Muscle of leg (tissue), 11 donors: ENCODE data around the gene LYL1. TPM values are rescaled to one million over a fixed set of nuclear protein-coding genes. Genes with fewer than 3 reads are reported as not detected.

Experiments
- DNase-seq: peaks from one replicate; pipeline ENCODE4 v3.0.0; 2013
- H3K27ac ChIP-seq: one replicate; pipeline ENCODE4 v1.5.1; 2013; ENCODE audit warnings: mild to moderate bottlenecking, low read length, control low read depth
- H3K27me3 ChIP-seq: one replicate; pipeline ENCODE4 v1.6.1; 2013; ENCODE audit warnings: low read length; ENCODE audit not compliant: control insufficient read depth, insufficient read depth
- H3K36me3 ChIP-seq: one replicate; pipeline ENCODE4 v1.6.1; 2013; ENCODE audit warnings: low read length; ENCODE audit not compliant: control insufficient read depth, insufficient read depth
- H3K4me1 ChIP-seq: one replicate; pipeline ENCODE4 v1.6.1; 2013; ENCODE audit warnings: low read length; ENCODE audit not compliant: control insufficient read depth, insufficient read depth
- H3K4me3 ChIP-seq: one replicate; pipeline ENCODE4 v1.5.1; 2013; ENCODE audit warnings: low read length, control low read depth
- H3K9me3 ChIP-seq: replicated peaks from 2 replicates; pipeline ENCODE4 v1.6.1; 2013; ENCODE audit warnings: low read depth, low read length; ENCODE audit not compliant: control insufficient read depth
- WGBS: methylation state at CpG from one replicate; pipeline ENCODE4 v1.1.5; 2013; ENCODE audit warnings: missing lambda C conversion rate; ENCODE audit not compliant: insufficient coverage; 5-methylcytosine and 5-hydroxymethylcytosine counted together
- polyA plus RNA-seq, 8 donors: library from polyadenylated mRNA; unstranded; fragments of 120-200 nt; gene quantifications; one replicate each; pipeline versions ENCODE4 v1.2.1 to v1.2.3, GENCODE V29; 2013; ENCODE audit warnings: inconsistent platforms in 1 of 8, low replicate concordance in 1 of 8; ENCODE audit not compliant: insufficient read length in 8 of 8, insufficient read depth in 1 of 8
- total RNA-seq: library from RNA; stranded (reverse); fragments of 120-200 nt; gene quantifications from one replicate; pipeline ENCODE4 v1.2.4, GENCODE V29; 2013

The LYL1 gene
- total and polyA plus RNA-seq, 9 donors, result 3.7 to 6.7 (median 5.6) TPM

GRCh38 chr19:13104848-13105711, 2.4 kb upstream of the LYL1 start:
- H3K4me1 ChIP-seq, result peaks cover 31% of the 10 kb centered on the region
- peak overlapping the region; percentile 57 for H3K27ac ChIP-seq
- H3K36me3 ChIP-seq, result peaks cover 23% of the 10 kb centered on the region
- no peaks in the 10 kb centered on the region for H3K9me3 ChIP-seq
- peaks cover 10% of the 10 kb centered on the region for H3K27me3 ChIP-seq
- 74% methylated on average over 15 of the region's 29 CpGs for whole genome bisulfite sequencing
- no peak overlapping the region for H3K4me3 ChIP-seq
- DNase-seq, result no peak

DNA sequence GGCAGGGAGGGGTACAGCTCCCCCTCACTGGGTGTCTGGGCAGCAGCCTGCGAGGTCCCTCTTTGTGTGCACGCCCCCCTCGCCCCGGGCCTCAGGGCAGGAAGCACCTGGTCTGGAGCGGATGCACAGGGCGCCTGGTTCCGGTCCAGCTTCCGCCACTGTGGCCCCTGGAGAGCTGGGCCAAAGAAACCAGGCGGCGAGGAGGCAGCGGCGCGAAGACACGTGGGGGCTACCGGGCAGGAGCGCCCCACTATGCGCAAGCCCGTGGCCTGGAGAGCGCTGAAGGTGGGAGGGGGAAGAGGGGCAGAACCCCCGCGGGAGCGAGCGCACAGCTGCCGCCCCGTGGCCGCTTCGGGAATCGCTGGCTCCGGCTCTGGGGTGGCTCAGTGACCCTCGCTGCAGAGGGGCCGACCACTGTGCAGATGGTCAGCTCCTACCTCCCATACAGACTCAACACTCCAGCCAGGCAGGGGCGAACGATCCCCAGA, 1.7 kb upstream of the LYL1 start:
- peaks cover 34% of the 10 kb centered on the region for H3K4me1 ChIP-seq
- H3K27ac ChIP-seq, result peak overlapping the region; percentile 57

DNA sequence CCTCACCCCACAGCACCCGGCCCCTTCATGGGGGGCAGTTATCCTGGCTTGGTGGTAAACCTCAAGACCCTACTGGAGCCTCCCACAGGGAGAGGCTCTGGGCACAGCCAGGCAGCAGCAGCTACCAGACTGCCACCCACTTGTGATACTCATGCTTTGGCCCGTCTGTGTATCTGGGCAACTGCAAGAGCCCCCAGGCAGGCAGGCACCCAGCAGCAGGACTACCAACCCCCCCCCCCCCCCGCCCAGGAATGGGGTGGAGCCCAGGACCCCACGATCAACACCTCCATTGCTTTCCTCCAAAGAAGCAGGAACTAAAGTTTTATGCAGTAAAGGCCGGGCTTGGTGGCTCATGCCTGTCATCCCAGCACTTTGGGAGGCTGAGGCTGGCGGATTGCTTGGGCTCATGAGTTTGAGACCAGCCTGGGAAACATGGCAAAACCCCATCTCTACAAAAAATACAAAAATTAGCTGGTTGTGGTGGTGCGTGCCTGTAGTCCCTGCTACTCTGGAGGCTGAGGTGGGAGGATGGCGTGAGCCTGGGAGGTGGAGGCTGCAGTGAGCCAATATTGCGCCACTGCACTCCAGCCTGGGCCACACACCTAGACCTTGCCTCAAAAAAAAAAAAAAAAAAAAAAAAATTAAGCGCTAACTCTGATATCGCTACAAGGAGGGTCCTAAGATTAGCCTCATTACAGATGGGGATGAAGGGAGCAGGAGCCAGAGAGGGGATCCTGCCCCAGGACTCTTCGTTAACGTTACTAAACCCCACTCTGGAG, 1.1 kb upstream of the LYL1 start:
- no peaks in the 10 kb centered on the region for H3K9me3 ChIP-seq
- peaks cover 17% of the 10 kb centered on the region for H3K27me3 ChIP-seq
- DNase-seq, result no peak
- H3K4me3 ChIP-seq, result no peak overlapping the region
- peaks cover 14% of the 10 kb centered on the region for H3K36me3 ChIP-seq
- peaks cover 38% of the 10 kb centered on the region for H3K4me1 ChIP-seq
- peak overlapping the region; percentile 57 for H3K27ac ChIP-seq
- WGBS, result 60% methylated on average over 1 of the region's 13 CpGs

More for the DNA sequence above, 1.7 kb upstream of the LYL1 start:
- Histone ChIP-seq H3K9me3 (no peaks in the 10 kb centered on the region), H3K36me3 (peaks cover 19% of the 10 kb centered on the region), H3K27me3 (peaks cover 13% of the 10 kb centered on the region), H3K4me3 (peak overlapping the region; percentile 7)
- WGBS, result 15% methylated on average over 29 of the region's 33 CpGs
- DNase-seq, result peak; percentile 83

GRCh38 chr19:13102416-13102665, 317 bp downstream of the LYL1 start:
- Histone ChIP-seq H3K36me3 (peaks cover 13% of the 10 kb centered on the region), H3K4me1 (peaks cover 48% of the 10 kb centered on the region), H3K27me3 (peaks cover 30% of the 10 kb centered on the region), H3K27ac (peak overlapping the region; percentile 59), H3K4me3 (peak overlapping the region; percentile 30), H3K9me3 (no peaks in the 10 kb centered on the region)
- no peak for DNase-seq
- 18% methylated on average over 7 of the region's 7 CpGs for WGBS

- Histone ChIP-seq H3K27ac (peak overlapping the region; percentile 59), H3K36me3 (peaks cover 11% of the 10 kb centered on the region), H3K9me3 (no peaks in the 10 kb centered on the region), H3K4me3 (peak overlapping the region; percentile 30), H3K27me3 (peaks cover 34% of the 10 kb centered on the region), H3K4me1 (peaks cover 48% of the 10 kb centered on the region)
- WGBS, result 57% methylated on average over 5 of the region's 7 CpGs
- DNase-seq, result no peak
Measured at GRCh38 chr19:13101590-13102415, 855 bp downstream of the LYL1 start.

DNA sequence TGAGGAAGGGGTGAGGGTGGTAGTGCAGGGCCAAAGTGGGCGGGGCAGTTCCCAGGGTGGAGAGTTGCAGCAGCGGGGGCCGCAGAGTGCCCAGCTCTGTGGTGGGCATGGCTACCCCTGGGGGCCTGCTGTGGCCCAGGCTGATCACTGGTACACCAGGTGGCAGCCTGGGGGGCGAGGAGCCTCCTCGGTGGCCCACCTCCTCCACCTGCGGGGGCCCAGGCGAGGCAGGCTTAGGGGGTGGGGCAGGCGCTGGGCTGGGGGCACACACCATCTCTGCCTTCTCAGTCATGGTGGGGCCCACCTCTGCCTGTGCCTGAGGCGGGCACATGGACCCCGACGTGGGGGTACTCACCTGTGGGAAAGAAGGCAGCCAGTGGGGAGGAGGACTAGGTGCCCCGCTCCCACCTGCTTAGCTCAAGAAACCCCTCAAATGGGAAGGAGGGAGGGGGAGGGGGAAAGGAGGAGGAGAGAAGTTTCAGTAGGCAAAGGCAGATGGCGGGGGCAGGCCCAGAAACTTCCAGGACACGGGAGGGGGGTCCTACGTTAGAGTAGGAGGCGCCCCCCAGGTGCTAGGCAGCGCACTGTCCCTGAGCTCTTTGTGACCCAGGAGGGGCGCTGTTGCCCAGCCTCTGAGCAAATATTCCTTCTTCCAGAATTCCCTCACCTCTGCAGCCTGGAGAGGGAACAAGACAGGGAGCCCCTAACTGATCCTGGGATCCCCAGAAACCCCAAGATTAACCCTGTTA, 1.6 kb downstream of the LYL1 start:
- Histone ChIP-seq H3K27ac (no peak overlapping the region), H3K36me3 (peaks cover 13% of the 10 kb centered on the region), H3K9me3 (no peaks in the 10 kb centered on the region), H3K27me3 (peaks cover 38% of the 10 kb centered on the region), H3K4me1 (peaks cover 52% of the 10 kb centered on the region), H3K4me3 (peak overlapping the region; percentile 30)
- 67% methylated on average over 10 of the region's 18 CpGs for WGBS
- DNase-seq, result no peak

- peaks cover 58% of the 10 kb centered on the region for H3K4me1 ChIP-seq
- H3K36me3 ChIP-seq, result peaks cover 21% of the 10 kb centered on the region
- 76% methylated on average over 8 of the region's 12 CpGs for WGBS
- no peaks in the 10 kb centered on the region for H3K9me3 ChIP-seq
- H3K27me3 ChIP-seq, result peaks cover 42% of the 10 kb centered on the region
- no peak overlapping the region for H3K4me3 ChIP-seq
- DNase-seq, result no peak
- H3K27ac ChIP-seq, result peak overlapping the region; percentile 7
Measured at GRCh38 chr19:13100031-13100588, 2.5 kb downstream of the LYL1 start.

DNA sequence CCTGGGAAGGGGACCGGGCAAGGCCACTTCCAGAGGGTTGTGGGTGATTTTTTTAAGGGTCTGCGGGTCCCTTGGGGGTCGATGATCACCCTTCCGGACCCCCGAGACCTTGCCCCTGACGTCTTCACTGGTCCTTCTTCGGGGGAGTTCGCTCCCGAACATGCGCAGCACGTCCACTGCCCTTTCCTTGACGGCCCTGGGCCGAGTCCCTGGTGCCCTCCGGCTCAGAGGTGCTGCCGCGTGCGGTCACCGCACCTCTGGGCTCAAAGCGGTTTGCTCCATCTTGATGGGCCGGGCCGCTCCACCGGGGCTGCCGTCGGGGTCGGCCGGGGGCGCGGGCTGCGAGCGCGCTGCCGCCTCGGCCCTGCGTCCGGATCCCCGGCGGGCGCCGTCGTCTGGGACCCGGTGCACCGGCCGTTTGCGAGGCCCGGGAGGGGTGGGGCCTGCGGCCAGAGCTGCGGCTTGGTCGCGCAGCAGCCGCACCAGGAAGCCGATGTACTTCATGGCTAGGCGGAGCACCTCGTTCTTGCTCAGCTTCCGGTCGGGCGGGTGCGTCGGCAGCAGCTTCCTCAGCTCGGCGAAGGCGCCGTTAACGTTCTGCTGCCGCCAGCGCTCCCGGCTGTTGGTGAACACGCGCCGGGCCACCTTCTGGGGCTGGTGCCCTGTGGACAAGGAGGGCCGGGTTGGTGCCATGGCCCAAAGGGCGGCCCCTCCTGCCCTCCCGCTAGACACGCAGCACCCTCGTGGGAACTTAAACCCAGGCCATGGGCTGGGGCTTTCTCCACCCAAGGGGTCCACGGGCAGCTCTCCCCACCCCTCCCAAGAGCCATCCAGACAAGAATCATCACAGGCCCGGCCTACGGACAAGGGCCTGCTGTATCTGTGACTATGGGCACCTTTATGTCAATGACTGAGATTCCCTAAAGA, 3.3 kb downstream of the LYL1 start:
- Histone ChIP-seq H3K4me1 (peaks cover 57% of the 10 kb centered on the region), H3K4me3 (peak overlapping the region; percentile 5), H3K27ac (peak overlapping the region; percentile 25), H3K27me3 (peaks cover 42% of the 10 kb centered on the region), H3K36me3 (peaks cover 19% of the 10 kb centered on the region), H3K9me3 (no peaks in the 10 kb centered on the region)
- 12% methylated on average over 74 of the region's 77 CpGs for WGBS
- peak; percentile 80 for DNase-seq
